Neural cell (in vitro differentiated cells): Measurements from ENCODE around the gene NUP210. TPM values are rescaled to one million over a fixed set of nuclear protein-coding genes. Genes with fewer than 3 reads are reported as not detected.

ENCODE experiments used
- H2AFZ ChIP-seq: fragments of 200-600, 300-800 bp; sonication (generic), shearing (Covaris generic); 2 replicates; pipeline ENCODE4 v1.6.0; 2014; ENCODE audit warnings: low read depth, mild to moderate bottlenecking, antibody characterized with exemption, low read length, moderate library complexity
- H3F3A ChIP-seq: fragments of 200-600 bp; shearing (Covaris generic); 2 replicates; pipeline ENCODE4 v1.6.1; 2016; ENCODE audit warnings: mild to moderate bottlenecking, moderate library complexity, mixed read lengths, antibody characterized with exemption, low read length; ENCODE audit not compliant: insufficient read depth, poor library complexity, severe bottlenecking
- H3K27ac ChIP-seq: fragments of 200-600, 300-800 bp; sonication (generic), shearing (Covaris generic); 2 replicates; pipeline ENCODE4 v1.5.1; 2014; ENCODE audit warnings: mild to moderate bottlenecking, low read length, moderate library complexity
- H3K27me3 ChIP-seq: fragments of 300-800, 200-600 bp; sonication (generic), shearing (Covaris generic); 2 replicates; pipeline ENCODE4 v1.6.0; 2014; ENCODE audit warnings: mild to moderate bottlenecking, low read depth, low read length, moderate library complexity; ENCODE audit not compliant: insufficient read depth
- H3K36me3 ChIP-seq: fragments of 300-800, 200-600 bp; sonication (generic), shearing (Covaris generic); 2 replicates; pipeline ENCODE4 v1.5.1; 2014; ENCODE audit warnings: mild to moderate bottlenecking, antibody characterized with exemption, low read length, moderate library complexity; ENCODE audit not compliant: insufficient read depth
- H3K4me2 ChIP-seq: fragments of 300-800, 200-600 bp; sonication (generic), shearing (Covaris generic); 2 replicates; pipeline ENCODE4 v1.6.0; 2014; ENCODE audit warnings: mild to moderate bottlenecking, low read length
- H3K4me3 ChIP-seq: fragments of 300-800, 200-600 bp; sonication (generic), shearing (Covaris generic); 2 replicates; pipeline ENCODE4 v1.5.1; 2014; ENCODE audit warnings: mild to moderate bottlenecking, low read length, moderate library complexity
- H3K79me2 ChIP-seq: fragments of 200-600 bp; shearing (Covaris generic); replicated peaks from 2 replicates; pipeline ENCODE4 v1.6.0; 2014; ENCODE audit warnings: mild to moderate bottlenecking, low read length, moderate library complexity; ENCODE audit not compliant: insufficient read depth
- H3K9ac ChIP-seq: fragments of 300-800, 200-600 bp; sonication (generic), shearing (Covaris generic); 2 replicates; pipeline ENCODE4 v1.6.1; 2016; ENCODE audit warnings: mild to moderate bottlenecking, low read length, mixed read lengths
- H3K9me2 ChIP-seq: fragments of 200-600 bp; shearing (Covaris generic); 2 replicates; pipeline ENCODE4 v1.6.1; 2016; ENCODE audit warnings: mild to moderate bottlenecking, low read length, mixed read lengths; ENCODE audit not compliant: insufficient read depth
- H3K9me3 ChIP-seq: fragments of 200-600, 300-800 bp; sonication (generic), shearing (Covaris generic); 2 replicates; pipeline ENCODE4 v1.6.1; 2016; ENCODE audit warnings: mild to moderate bottlenecking, mixed run types, low read length, moderate library complexity, mixed read lengths
- H4K20me1 ChIP-seq: fragments of 200-600 bp; shearing (Covaris generic); 2 replicates; pipeline ENCODE4 v1.6.1; 2016; ENCODE audit warnings: mild to moderate bottlenecking, mixed run types; ENCODE audit not compliant: insufficient read depth
- CTCF ChIP-seq: fragments of 450-650 bp; IDR thresholded peaks from 2 replicates; pipeline ENCODE4 v1.5.1; 2014; ENCODE audit warnings: antibody characterized with exemption, mild to moderate bottlenecking, moderate library complexity; ENCODE audit not compliant: poor library complexity, severe bottlenecking
- EP300 ChIP-seq: fragments of 450-650 bp; conservative IDR thresholded peaks from 2 replicates; pipeline ENCODE4 v1.6.1; 2014; ENCODE audit warnings: antibody characterized with exemption, mild to moderate bottlenecking, moderate library complexity; ENCODE audit not compliant: poor library complexity, severe bottlenecking
- EZH2 ChIP-seq: fragments of 200-600, 300-800 bp; shearing (Covaris generic), sonication (generic); IDR thresholded peaks from 2 replicates; pipeline ENCODE4 v1.6.1; 2014; ENCODE audit warnings: antibody characterized with exemption, low read length, borderline replicate concordance, mild to moderate bottlenecking; ENCODE audit not compliant: insufficient read depth, poor library complexity, severe bottlenecking
- MXI1 ChIP-seq: fragments of 450-650 bp; conservative IDR thresholded peaks from 2 replicates; pipeline ENCODE4 v1.6.1; 2014; ENCODE audit warnings: antibody characterized with exemption, mild to moderate bottlenecking; ENCODE audit not compliant: poor library complexity, severe bottlenecking
- POLR2AphosphoS5 ChIP-seq: IDR thresholded peaks from 2 replicates; pipeline ENCODE4 v1.6.1; 2012
- RAD21 ChIP-seq: fragments of 450-650 bp; conservative IDR thresholded peaks from 2 replicates; pipeline ENCODE4 v1.6.1; 2014; ENCODE audit warnings: antibody characterized with exemption, mild to moderate bottlenecking, moderate library complexity
- REST ChIP-seq: IDR thresholded peaks from 2 replicates; pipeline ENCODE4 v1.6.1; 2012; ENCODE audit warnings: borderline replicate concordance
- SMC3 ChIP-seq: fragments of 450-650 bp; conservative IDR thresholded peaks from 2 replicates; pipeline ENCODE4 v1.6.1; 2014; ENCODE audit warnings: antibody characterized with exemption, mild to moderate bottlenecking, moderate library complexity; ENCODE audit not compliant: poor library complexity
- TAF1 ChIP-seq: IDR thresholded peaks from 2 replicates; pipeline ENCODE4 v1.6.1; 2012; ENCODE audit warnings: low read depth
- polyA plus RNA-seq: library from polyadenylated mRNA; depleted of rRNA; stranded (reverse); fragments of >200 nt; gene quantifications from 2 replicates; pipeline ENCODE4 v1.2.3, GENCODE V29; 2014

The NUP210 gene
- polyA plus RNA-seq, 1 donor from 2014 or later: 8.2 TPM

GRCh38 chr3:13347390-13347950 is 72.7 kb downstream of the NUP210 start:
- Histone ChIP-seq H4K20me1 (no peaks in the 10 kb centered on the region), H3K36me3 (peaks cover 5% of the 10 kb centered on the region), H3K9me2 (no peaks in the 10 kb centered on the region), H3K4me2 (no peak overlapping the region), H3K9ac (no peak overlapping the region), H3F3A (no peaks in the 10 kb centered on the region), H2AFZ (no peak overlapping the region), H3K4me3 (no peak overlapping the region), H3K79me2 (no peaks in the 10 kb centered on the region), H3K27ac (no peak overlapping the region), H3K27me3 (no peaks in the 10 kb centered on the region), H3K9me3 (no peaks in the 10 kb centered on the region)
- TF ChIP-seq EP300: no peak
- TF ChIP-seq CTCF: no peak
- TF ChIP-seq POLR2AphosphoS5: no peak
- TF ChIP-seq EZH2: no peak
- TF ChIP-seq RAD21: no peak
- no peak for TF ChIP-seq REST
- no peak for TF ChIP-seq TAF1
- TF ChIP-seq MXI1: no peak
- TF ChIP-seq SMC3: no peak

- Histone ChIP-seq H3K4me2 (no peak overlapping the region), H4K20me1 (no peaks in the 10 kb centered on the region), H3F3A (no peaks in the 10 kb centered on the region), H3K79me2 (no peaks in the 10 kb centered on the region), H3K9me2 (no peaks in the 10 kb centered on the region), H3K27me3 (no peaks in the 10 kb centered on the region), H3K9ac (no peak overlapping the region), H3K9me3 (no peaks in the 10 kb centered on the region), H2AFZ (no peak overlapping the region), H3K4me3 (no peak overlapping the region), H3K36me3 (peaks cover 4% of the 10 kb centered on the region), H3K27ac (no peak overlapping the region)
- TF ChIP-seq POLR2AphosphoS5 (no peak), EP300 (no peak), SMC3 (no peak), MXI1 (no peak), REST (no peak), EZH2 (no peak), RAD21 (no peak), CTCF (no peak)
Measured at GRCh38 chr3:13346481-13347389, 73.4 kb downstream of the NUP210 start.
